ENCODE data around the gene TARS3.

GRCh38 chr15:101633356-101633755 is 90.9 kb downstream of the TARS3 start:
- TF ChIP-seq CTCF (IDR thresholded peaks at IDR 0.05) = no peak
- TF ChIP-seq POLR2A (IDR thresholded peaks at IDR 0.05) = no peak

Data from thyroid gland (tissue), 4 donors.